GM18858 (cell line): ENCODE measurements around the gene DLST.

Source experiments
- ATAC-seq: cut with Tn5 transposase; IDR thresholded peaks from one replicate; pipeline ENCODE4 v1.9.1; 2021; ENCODE audit not compliant: unreplicated experiment

Gene DLST

GRCh38 chr14:74893614-74894091, 11.9 kb downstream of the DLST start:
- ATAC-seq = no peak

GRCh38 chr14:74896400-74896799, 14.7 kb downstream of the DLST start:
- no peak for ATAC-seq

GRCh38 chr14:74897642-74898041, 15.9 kb downstream of the DLST start:
- ATAC-seq = no peak

GRCh38 chr14:74898083-74898482, 16.4 kb downstream of the DLST start:
- ATAC-seq = no peak

- ATAC-seq = no peak
These were observed 17.0 kb downstream of the DLST start for GRCh38 chr14:74898694-74899093.

- no peak for ATAC-seq
These were observed 21.4 kb downstream of the DLST start for GRCh38 chr14:74902941-74903705.

GRCh38 chr14:74904635-74905503, 23.2 kb downstream of the DLST start:
- ATAC-seq = no peak

- no peak for ATAC-seq
These were observed 24.0 kb downstream of the DLST start for GRCh38 chr14:74905595-74906142.

GRCh38 chr14:74906925-74907521, 25.3 kb downstream of the DLST start:
- ATAC-seq = no peak

GRCh38 chr14:74907744-74908143, 26.0 kb downstream of the DLST start:
- no peak for ATAC-seq

GRCh38 chr14:74908861-74909341, 27.2 kb downstream of the DLST start:
- ATAC-seq = no peak

GRCh38 chr14:74909501-74909900, 27.8 kb downstream of the DLST start:
- ATAC-seq = no peak

GRCh38 chr14:74909911-74910310, 28.2 kb downstream of the DLST start:
- ATAC-seq = no peak

- no peak for ATAC-seq
These were observed 28.8 kb downstream of the DLST start for GRCh38 chr14:74910556-74910955.

GRCh38 chr14:74911221-74911620, 29.5 kb downstream of the DLST start:
- ATAC-seq = no peak

GRCh38 chr14:74911704-74912103, 30.0 kb downstream of the DLST start:
- ATAC-seq = no peak

GRCh38 chr14:74912111-74912510, 30.4 kb downstream of the DLST start:
- ATAC-seq = no peak

- no peak for ATAC-seq
These were observed 31.1 kb downstream of the DLST start for GRCh38 chr14:74912801-74913200.

- ATAC-seq = no peak
These were observed 31.7 kb downstream of the DLST start for GRCh38 chr14:74913393-74913910.

GRCh38 chr14:74913986-74914573, 32.4 kb downstream of the DLST start:
- ATAC-seq = no peak

- ATAC-seq = no peak
These were observed 33.7 kb downstream of the DLST start for GRCh38 chr14:74915426-74915825.
